Occipital lobe (tissue), 2 donors: ENCODE data around the gene TOR1AIP2. TPM values are rescaled to one million over a fixed set of nuclear protein-coding genes. Genes with fewer than 3 reads are reported as not detected.
"Not testable (repeated sequence)": the region's sequence is repeated elsewhere in the genome, so short reads cannot be mapped to it uniquely, and the experiment has no call there.

ENCODE experiments used
- DNase-seq: peaks from one replicate; lab custom pipeline; 2025; lab: John Stamatoyannopoulos, UW
- total RNA-seq: library from RNA; depleted of rRNA; stranded (reverse); fragments of >200 nt; gene quantifications from one replicate; pipeline ENCODE4 v1.2.3, GENCODE V29; 2014

The TOR1AIP2 gene
- total RNA-seq, 1 donor from 2014 or later, result 54.3 TPM

DNA sequence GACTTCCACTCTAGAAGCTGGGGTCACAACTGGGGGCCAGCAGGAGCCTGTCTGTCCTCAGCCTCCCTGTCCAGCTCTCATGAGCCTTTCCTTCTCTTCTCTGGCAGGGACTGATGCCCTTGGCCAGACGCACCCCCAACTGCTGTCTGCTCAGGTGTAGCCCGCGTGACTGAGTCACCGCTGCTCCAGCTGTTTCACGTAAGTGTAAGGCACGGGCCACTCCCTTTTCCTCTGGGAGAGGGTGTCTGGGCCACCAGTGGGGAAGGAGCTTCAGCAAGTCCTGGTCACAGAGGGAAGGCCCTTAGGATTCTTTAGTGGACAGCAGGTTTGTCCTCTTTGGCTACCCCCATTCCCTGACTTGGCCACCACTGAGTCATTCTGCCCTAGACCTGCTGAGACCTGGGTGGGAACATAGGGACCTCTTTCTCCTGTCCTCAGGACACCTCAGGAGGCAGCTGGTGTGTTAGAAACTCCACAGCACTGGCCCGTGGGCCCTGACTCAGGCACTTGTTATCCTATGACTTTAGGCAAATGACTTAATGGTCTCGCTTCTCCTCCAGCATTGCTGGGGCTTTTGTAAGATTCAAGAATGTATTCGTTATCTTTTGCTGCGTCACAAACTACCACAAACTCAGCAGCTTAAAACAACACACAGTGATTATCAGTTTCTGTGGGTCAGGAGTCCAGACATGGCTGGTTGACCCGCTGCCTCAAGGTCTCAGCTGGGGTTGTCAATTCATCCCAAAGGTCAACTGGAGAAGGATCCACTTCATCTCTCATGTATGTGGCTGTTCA lies 69.7 kb downstream of the TOR1AIP2 start:
- DNase-seq, result no peak

GRCh38 chr1:179807291-179807690 lies 70.3 kb downstream of the TOR1AIP2 start:
- no peak for DNase-seq

GRCh38 chr1:179806333-179806732 lies 71.3 kb downstream of the TOR1AIP2 start:
- DNase-seq, result no peak

DNA sequence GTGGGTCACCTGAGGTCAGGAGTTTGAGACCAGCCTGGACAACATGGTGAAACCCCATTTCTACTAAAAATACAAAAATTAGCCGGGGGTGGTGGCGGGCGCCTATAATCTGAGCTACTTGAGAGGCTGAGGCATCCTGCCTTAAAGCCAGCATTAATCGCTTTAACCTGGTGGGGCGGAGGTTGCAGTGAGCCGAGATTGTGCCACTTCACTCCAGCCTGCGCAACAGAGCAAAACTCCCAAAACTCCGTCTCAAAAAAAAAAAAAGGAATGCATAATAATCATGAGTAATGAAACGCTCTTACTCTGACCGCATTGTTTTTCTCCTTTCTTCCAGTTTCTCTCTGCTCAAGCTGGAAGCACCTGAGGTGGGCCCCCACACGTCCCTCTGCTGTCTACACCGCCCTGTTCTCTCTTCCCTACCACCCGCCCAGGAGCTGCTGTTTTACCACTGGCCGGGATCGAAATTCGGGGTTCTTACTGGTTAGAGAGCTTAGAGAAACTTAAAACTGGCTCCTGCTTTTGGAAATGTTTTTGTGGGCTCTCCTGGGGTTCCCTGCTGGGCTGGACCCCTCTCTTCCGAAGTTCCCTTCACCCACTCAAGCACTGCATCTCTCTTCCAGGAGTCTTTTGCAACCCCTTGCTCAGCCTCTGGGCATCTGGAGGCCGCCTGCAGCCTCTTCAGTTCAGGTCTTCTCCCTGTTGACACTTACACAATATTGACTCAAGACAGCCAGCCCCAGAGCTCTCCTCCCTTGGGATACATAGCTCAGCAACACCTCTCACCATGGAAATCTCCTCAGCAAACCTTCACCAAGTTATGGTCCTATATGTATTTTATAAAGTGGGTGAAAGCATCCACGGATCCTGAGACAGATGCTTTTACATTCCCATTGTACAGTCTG lies 72.1 kb downstream of the TOR1AIP2 start:
- DNase-seq, result no peak

GRCh38 chr1:179804417-179804816 lies 73.2 kb downstream of the TOR1AIP2 start:
- not testable (repeated sequence) for DNase-seq

DNA sequence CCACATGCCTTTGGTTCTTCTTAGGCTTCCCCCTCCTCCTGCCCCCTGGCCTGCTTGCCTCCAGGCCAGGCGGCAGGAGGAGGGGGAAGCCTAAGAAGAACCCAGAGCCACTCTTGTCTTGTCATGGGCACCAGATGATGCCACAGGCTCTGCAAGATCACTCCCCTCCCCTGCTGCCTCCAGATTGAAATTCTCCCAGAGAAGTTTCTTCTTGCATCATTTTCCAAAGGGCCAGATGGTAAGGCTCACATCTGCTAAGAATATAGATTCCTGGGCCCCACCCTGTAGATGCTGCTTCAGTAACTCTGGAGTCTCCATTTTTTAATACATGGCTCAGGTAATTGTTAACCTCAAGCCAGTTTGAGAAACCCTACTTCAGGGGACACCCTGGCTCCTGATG lies 73.7 kb downstream of the TOR1AIP2 start:
- no peak for DNase-seq

DNA sequence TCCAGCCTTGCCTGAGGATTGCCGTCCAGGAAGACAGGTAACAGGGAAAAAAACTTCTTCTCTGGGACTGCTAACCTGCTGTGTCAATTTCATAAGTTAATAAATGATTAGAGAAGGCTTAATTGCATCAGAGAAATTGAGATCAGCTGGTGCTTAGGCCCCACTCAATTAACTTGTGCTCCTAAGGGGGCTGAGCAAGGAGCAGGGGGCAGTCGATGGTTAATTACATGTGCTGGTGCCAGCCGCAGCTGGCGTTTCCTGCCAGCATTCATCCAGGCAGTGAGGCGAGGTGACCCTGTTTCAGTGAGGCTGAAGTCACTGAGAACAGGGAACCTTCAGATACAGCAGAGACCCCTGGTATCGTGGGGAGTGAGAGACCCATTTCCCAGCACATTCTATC lies 74.5 kb downstream of the TOR1AIP2 start:
- DNase-seq, result no peak

- DNase-seq, result no peak
Measured at GRCh38 chr1:179800481-179800880, 77.1 kb downstream of the TOR1AIP2 start.

GRCh38 chr1:179798864-179799516 lies 78.6 kb downstream of the TOR1AIP2 start:
- DNase-seq, result no peak

DNA sequence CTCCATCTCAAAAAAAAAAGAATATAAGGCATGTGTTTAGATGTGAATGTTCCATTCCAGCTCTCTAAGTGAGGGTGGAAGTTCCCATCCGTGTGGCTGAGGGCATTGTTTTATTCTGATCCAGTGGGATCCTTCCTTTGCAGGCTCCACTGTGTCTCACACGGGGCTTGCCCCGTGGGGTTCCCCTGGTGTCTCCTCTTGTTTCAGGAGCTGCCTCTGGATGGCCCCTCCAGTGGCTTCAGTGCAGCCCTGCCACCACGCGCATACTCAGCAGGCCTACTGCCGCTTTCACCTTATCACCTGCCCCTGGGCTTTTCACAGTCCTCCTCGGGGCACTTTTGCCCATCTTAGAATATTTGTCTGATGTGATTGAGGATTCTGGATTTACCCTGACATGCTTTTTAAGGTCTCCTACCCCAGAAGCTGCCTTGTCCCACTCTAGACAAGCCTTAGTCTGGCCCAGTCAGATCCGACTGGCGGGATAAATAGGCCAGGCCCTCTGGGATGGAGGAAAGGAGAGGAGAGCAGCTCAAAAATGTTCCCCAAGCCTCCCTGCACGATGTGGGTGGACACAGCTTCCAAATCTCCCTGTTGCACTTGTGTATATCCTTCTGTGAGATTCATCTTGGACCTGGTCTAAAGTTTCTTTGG lies 79.3 kb downstream of the TOR1AIP2 start:
- no peak for DNase-seq

DNA sequence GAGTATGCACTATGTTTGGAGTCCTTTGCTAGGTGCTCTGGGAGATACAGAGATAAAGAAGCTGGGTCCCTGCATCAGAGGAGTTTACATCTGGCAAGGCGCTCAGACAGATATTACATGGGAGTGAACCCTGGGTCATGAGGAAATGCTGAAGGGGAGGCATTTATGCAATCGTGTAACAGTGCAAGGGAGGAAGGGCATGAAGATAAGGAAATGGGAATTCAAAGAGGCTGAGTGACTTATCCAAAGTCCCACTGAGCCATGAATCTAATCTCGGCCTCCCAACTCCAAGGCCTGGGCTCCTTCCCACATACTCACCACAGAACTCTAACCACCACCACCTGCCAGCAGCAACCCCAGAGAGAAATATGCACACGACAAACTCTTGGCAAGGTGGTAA lies 82.9 kb downstream of the TOR1AIP2 start:
- DNase-seq, result no peak

DNA sequence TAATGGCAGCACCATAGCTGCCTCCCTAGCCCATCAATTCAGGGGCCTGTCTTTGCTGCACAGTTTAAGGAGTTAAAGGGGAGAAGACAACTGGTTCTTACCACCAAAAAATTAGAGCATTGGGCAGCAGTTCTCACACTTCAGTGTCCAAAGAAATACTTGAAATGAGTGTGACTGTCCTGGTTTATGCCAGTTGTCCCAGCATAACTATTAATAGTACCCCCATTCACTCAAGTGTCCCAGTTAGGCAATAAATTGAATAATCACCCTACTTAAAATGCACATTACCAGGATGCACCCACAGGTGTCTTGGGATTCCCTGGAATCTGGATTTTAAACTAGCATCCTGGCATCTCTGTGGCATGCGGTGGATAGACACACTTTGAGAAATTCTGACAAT lies 83.5 kb downstream of the TOR1AIP2 start:
- no peak for DNase-seq

DNA sequence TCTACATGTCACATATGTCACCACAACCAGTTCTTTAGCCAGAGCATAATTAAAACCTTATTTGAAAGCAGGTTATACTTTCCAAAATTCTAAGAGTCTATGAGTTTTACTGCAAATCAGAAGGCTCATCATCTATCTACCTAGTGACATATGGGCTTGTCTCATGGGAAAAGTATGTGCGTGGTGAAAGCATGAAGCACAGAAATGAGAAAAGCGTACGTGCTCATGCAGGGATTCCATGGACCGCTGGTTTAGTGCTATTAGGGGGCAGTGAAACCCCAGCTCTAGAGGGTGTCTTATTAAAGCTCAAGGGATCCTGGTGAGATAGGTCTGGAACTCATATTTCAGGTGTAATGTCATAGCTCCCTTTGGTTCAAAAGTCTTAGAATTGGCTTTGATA lies 84.3 kb downstream of the TOR1AIP2 start:
- DNase-seq, result no peak

Other genes with a start within 250 kb of the TOR1AIP2 start
- under 0.01 TPM for gene FAM163A, start 134.5 kb downstream of the TOR1AIP2 start, total RNA-seq
- 22.9 TPM for gene TOR1AIP1, start 4.5 kb upstream of the TOR1AIP2 start, total RNA-seq
- 119 TPM for gene CEP350, start 77.0 kb upstream of the TOR1AIP2 start, total RNA-seq